ENCODE results near the gene ZGPAT. TPM values are rescaled to one million over a fixed set of nuclear protein-coding genes. Genes with fewer than 3 reads are reported as not detected.

The ZGPAT gene
- total and polyA plus RNA-seq, 2 of the 4 experiments (the other 2 are of a cell fraction): 13.4 to 20.2 TPM

- 89% methylated on average over 6 of the region's 18 CpGs; no CpG with 5 or more reads in 1 of the 2 experiments for WGBS, 2 experiments (ENCODE audit: extremely low coverage in 2 of 2, insufficient read length in 1 of 2)
- Histone ChIP-seq H3K56ac (ENCODE audit: extremely low read depth, insufficient read depth, low read length) (no peak overlapping the region), H4K5ac (ENCODE audit: low read depth, low read length) (no peak overlapping the region), H2BK20ac (ENCODE audit: low read depth, low read length) (no peak overlapping the region), H4K8ac (ENCODE audit: low read depth in 2 of 2, low read length in 2 of 2) (no peak overlapping the region), H3K4ac (ENCODE audit: low read depth, low read length) (no peak overlapping the region), H2AK5ac (ENCODE audit: low read depth, low read length) (no peak overlapping the region), H3K27me3 (ENCODE audit: control insufficient read depth, insufficient read depth, low read length) (no peaks in the 10 kb centered on the region), H4K20me1 (ENCODE audit: insufficient read depth, low read length) (peaks cover 39% of the 10 kb centered on the region), H3K4me3 (ENCODE audit: insufficient read depth, low read depth, low read length) (no peak overlapping the region), H3K36me3 (ENCODE audit: control insufficient read depth, insufficient read depth, low read length) (peaks cover 39% of the 10 kb centered on the region), H3K23ac (ENCODE audit: low read depth, low read length) (no peak overlapping the region), H3K14ac (replicated peaks; ENCODE audit: low read depth, low read length) (no peak overlapping the region), H2AK9ac (replicated peaks; ENCODE audit: low read depth, low read length, poor library complexity) (peak overlapping the region; percentile 63), H2BK15ac (ENCODE audit: low read depth, low read length) (no peak overlapping the region), H3K9me3 (ENCODE audit: control insufficient read depth, insufficient read depth, low read length) (no peaks in the 10 kb centered on the region), H3K4me2 (ENCODE audit: low read depth, low read length) (no peak overlapping the region), H2AFZ (replicated peaks; ENCODE audit: low read length, poor library complexity) (no peak overlapping the region), H3K9me1 (ENCODE audit: insufficient read depth, low read length) (peaks cover 19% of the 10 kb centered on the region), H3K4me1 (ENCODE audit: control insufficient read depth, insufficient read depth, low read length) (no peaks in the 10 kb centered on the region), H4K91ac (ENCODE audit: insufficient read depth, low read depth, low read length) (no peak overlapping the region), H3K79me1 (ENCODE audit: low read depth in 1 of 2, low read length in 2 of 2) (peaks cover 21 to 55% of the 10 kb centered on the region in 2 experiments), H3K27ac (ENCODE audit: insufficient read depth, low read length) (no peak overlapping the region), H3K18ac (ENCODE audit: low read depth, low read length) (no peak overlapping the region), H2BK5ac (ENCODE audit: low read depth, low read length, poor library complexity, severe bottlenecking) (no peak overlapping the region), H2BK120ac (ENCODE audit: low read depth, low read length) (no peak overlapping the region), H3K9ac (ENCODE audit: low read depth, low read length) (no peak overlapping the region)
- dilution Hi-C loops (cut with HindIII; ENCODE audit: low sequenced_read_pairs, unreplicated experiment) (no loop called here), in situ Hi-C loops (cut with MboI; ENCODE audit: low sequenced_read_pairs) (no loop called here), intact Hi-C loops (cut with micrococcal nuclease) (no loop called here)
- no TSS peak for BruUV-seq (replicated peaks)
- DNase-seq (no peak), ATAC-seq (ENCODE audit: low read depth) (no peak)
- POLR2A ChIA-PET (ENCODE audit: unreplicated experiment): no interaction called here
- TF ChIP-seq MAZ (IDR thresholded peaks at IDR 0.05; ENCODE audit: borderline replicate concordance, low read depth, low read length): no peak
- TF ChIP-seq CTCF (conservative IDR thresholded peaks at IDR 0.05; ENCODE audit: low read depth, low read length): no peak
- TF ChIP-seq USF2 (IDR thresholded peaks at IDR 0.05; ENCODE audit: low read depth, low read length): no peak
- no peak for TF ChIP-seq ELK1 (IDR thresholded peaks at IDR 0.05; ENCODE audit: borderline replicate concordance, low read depth, low read length)
- no peak for TF ChIP-seq CHD1 (IDR thresholded peaks at IDR 0.05; ENCODE audit: low read depth, low read length)
- no peak for TF ChIP-seq RCOR1 (IDR thresholded peaks at IDR 0.05; ENCODE audit: insufficient replicate concordance, low read length)
- no peak for TF ChIP-seq SMC3 (IDR thresholded peaks at IDR 0.05; ENCODE audit: low read depth, low read length)
- TF ChIP-seq MAFK (IDR thresholded peaks at IDR 0.05; ENCODE audit: low read depth, low read length): no peak
- no peak for TF ChIP-seq BHLHE40 (IDR thresholded peaks at IDR 0.05; ENCODE audit: low read depth, low read length)
- TF ChIP-seq FOS (IDR thresholded peaks at IDR 0.05; ENCODE audit: low read depth, low read length): no peak
- CTCF ChIA-PET: no interaction called here
These were observed 25.8 kb downstream of the ZGPAT start for GRCh38 chr20:63733579-63734081.

Measured in IMR-90 (cell line).